GM23338 (cell line): Measurements from ENCODE around the gene TULP4.

Experiments used
- CTCF ChIP-seq, 2 experiments: fragments of 200-600 bp in 1 of 2; sonication (generic) in 1 of 2; conservative IDR thresholded peaks; 2 replicates each; pipeline versions ENCODE4 v1.5.1 to v1.6.1; 2016 to 2017; ENCODE audit warnings: antibody characterized with exemption in 2 of 2, low read depth in 2 of 2, mild to moderate bottlenecking in 2 of 2, moderate library complexity in 1 of 2
- JUNB ChIP-seq: IDR thresholded peaks from one replicate; pipeline ENCODE4 v1.6.1; 2016; ENCODE audit warnings: antibody characterized with exemption; ENCODE audit not compliant: unreplicated experiment
- POLR2AphosphoS5 ChIP-seq: IDR thresholded peaks from 2 replicates; pipeline ENCODE4 v1.6.1; 2016; ENCODE audit warnings: antibody characterized with exemption, low read depth
- STAT1 ChIP-seq: IDR thresholded peaks from one replicate; pipeline ENCODE4 v1.6.1; 2016; ENCODE audit warnings: antibody characterized with exemption; ENCODE audit not compliant: unreplicated experiment
- ZNF331 ChIP-seq: fragments of 250-450 bp; sonication (Bioruptor Pico); IDR thresholded peaks from 2 replicates; pipeline ENCODE4 v1.5.0; 2020; ENCODE audit warnings: low read depth, mild to moderate bottlenecking, moderate library complexity

GRCh38 chr6:158290659-158291058 lies 21.6 kb upstream of the TULP4 start:
- TF ChIP-seq STAT1: no peak
- TF ChIP-seq CTCF (conservative IDR thresholded peaks at IDR 0.05; ENCODE audit: low read depth in 2 of 2): no peak
- no peak for TF ChIP-seq ZNF331 (CRISPR knock-in tag)
- TF ChIP-seq POLR2AphosphoS5: no peak
- no peak for TF ChIP-seq JUNB
